GM18867 (cell line): Measurements from ENCODE around the gene BRD9.
"Not testable (repeated sequence)": the region's sequence is repeated elsewhere in the genome, so short reads cannot be mapped to it uniquely, and the experiment has no call there.

Experiments
- ATAC-seq: cut with Tn5 transposase; IDR thresholded peaks from one replicate; pipeline ENCODE4 v1.9.1; 2021; ENCODE audit warnings: mild to moderate bottlenecking, moderate library complexity; ENCODE audit not compliant: unreplicated experiment

Gene BRD9

GRCh38 chr5:923281-923873 lies 30.8 kb upstream of the BRD9 start:
- peak; percentile 74 for ATAC-seq

DNA sequence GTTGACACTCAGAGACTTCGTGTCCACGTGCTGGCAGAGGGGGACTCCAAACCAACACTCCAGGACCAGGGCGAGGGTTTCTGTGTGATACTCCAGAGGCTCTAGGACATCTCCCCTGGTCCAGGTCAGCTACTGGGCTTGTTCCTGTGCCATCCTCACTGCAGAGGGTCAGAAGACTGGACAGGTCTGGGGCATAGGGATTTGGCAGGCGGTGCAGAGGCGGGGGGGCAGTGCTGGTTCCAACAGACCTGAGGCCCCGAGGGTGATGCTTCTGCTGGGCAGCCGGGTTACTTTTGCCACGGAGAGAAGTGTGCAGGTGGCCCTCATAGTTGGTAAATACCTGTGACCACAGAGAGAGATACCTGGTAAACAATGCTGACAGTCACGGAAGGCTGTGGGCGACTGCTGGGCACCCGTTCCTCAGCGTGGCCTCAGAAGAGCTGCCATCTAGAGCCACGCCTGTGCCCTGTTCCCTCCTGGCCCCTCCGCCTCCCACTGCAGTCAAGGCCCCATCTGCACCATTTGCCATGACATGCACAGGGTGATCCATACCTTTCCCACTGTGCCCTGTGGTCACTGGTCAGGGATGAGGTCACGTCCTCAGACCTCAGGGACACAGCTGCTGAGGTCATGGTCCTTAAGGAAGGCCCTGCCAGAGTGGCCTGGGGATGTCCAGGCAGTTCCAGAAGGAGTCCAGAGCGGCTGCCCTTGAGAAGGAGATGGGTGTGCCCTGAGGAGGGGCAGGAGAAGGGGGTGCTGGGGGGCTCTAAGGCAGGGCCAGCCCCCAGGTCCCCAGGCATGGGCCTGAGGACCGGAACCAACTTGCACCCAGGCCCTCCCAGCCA lies 30.1 kb upstream of the BRD9 start:
- ATAC-seq = no peak

- no peak for ATAC-seq
Observed at GRCh38 chr5:921456-922435, 29.1 kb upstream of the BRD9 start.

GRCh38 chr5:920321-920720 lies 27.7 kb upstream of the BRD9 start:
- ATAC-seq = no peak

DNA sequence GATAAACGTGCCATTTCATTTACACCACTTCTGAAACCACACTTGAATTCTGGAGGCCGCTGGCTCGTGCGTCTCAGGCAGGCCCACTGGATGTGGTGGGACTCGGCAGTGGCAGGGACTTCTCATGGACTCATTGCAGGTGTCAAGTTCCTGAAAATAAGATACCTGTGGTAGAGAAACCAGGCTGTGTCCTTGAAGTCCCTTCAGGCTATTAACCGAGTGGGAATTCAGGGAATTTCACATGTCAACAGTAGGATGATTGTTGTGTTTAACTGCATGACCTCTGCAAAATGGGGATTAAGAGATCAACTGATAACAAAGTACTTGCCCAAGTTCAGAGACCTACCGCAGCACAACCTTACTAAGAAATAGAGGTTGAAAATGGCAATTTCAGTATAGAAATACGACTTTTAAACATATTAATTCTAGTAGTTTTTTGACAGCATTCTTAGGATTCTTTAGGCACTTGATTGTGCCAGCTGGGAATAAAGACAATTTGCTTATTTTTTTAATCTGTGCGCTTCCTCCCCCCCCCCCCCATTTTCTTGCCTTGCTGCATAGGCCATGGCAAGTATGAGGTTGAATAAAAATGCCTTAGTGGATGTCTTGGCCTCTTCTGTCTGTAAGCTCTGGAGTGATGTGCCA lies 26.9 kb upstream of the BRD9 start:
- ATAC-seq = no peak

DNA sequence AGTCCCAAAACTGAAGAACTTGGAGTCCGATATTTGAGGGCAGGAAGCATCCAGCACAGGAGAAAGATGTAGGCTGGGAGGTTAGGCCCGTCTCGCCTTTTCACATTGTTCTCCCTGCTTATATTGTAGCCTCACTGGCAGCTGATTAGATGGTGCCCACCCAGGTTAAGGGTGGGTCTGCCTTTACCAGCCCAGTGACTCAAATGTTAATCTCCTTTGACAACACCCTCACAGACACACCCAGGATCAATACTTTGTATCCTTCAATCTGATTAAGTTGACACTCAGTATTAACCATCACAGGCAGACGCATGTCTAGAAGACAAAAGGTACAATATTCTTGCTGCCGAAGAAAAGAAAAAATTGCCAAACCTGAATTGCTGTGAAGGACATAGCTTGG lies 26.1 kb upstream of the BRD9 start:
- not testable (repeated sequence) for ATAC-seq

DNA sequence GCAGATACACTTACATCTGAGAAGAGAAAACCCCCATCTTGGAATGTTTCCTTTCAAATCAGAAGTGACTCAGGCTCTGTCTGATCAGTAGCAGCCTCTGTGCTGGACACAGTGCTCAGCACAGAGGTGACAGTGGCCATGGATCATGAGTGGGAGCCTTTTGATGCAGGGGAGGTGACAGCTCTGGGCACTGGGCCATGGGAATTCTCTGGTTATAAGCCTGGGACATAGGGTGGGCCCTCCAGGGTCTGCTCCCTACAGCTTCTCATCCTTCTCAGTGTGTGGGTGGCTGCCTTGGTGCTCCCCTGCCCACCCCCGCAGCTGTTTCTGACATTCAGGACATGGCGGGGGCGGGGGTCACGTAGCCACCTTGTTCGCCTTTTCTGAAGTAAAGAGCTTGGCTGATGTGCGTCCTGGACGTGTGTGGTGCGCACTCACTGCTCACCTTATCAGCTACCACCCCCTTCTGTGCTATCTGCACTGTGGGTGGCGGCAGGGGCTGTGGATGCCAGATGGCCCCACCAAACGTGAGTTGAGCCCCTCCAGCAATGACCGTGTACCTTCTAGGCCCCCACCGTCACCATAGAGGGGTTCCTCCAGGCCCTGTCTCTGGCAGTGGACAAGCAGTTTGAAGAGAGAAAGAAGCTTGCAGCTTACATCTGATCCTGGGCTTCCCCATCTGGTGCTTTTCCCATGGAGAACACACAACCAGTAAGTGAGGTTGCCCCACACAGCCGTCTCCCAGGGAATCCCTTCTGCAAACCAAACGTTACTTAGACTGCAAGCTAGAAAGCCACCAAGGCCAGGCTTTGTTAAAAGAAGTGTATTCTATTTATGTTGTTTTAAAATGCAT lies 24.1 kb upstream of the BRD9 start:
- no peak for ATAC-seq

- ATAC-seq = no peak
Observed at GRCh38 chr5:915946-916345, 23.3 kb upstream of the BRD9 start.

GRCh38 chr5:915346-915745 lies 22.7 kb upstream of the BRD9 start:
- ATAC-seq = not testable (repeated sequence)

DNA sequence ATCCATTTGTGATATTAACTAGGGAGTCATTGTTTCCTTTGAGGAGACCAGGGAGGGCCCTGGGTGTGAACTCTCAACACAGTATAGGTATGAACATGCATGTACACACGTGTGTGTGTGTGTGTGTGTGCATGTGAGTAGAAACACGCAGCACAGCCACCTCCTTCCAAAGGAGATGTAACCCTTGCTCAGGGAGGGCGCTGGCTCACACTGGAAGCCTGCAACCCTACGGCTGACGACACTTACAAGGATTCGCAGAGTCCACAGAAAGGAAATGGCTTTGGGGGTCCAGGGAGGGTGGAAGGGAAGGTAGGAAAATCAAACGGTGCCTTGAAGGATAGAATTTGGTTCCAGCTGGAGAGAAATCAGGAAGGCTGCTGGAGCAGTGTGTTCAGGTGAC lies 22.0 kb upstream of the BRD9 start:
- ATAC-seq = no peak

GRCh38 chr5:914174-914573 lies 21.6 kb upstream of the BRD9 start:
- no peak for ATAC-seq

- no peak for ATAC-seq
Observed at GRCh38 chr5:912280-913091, 19.9 kb upstream of the BRD9 start.

- ATAC-seq = no peak
Observed at GRCh38 chr5:911601-912000, 19.0 kb upstream of the BRD9 start.

- no peak for ATAC-seq
Observed at GRCh38 chr5:910769-911160, 18.2 kb upstream of the BRD9 start.

- ATAC-seq = no peak
Observed at GRCh38 chr5:909994-910768, 17.6 kb upstream of the BRD9 start.

DNA sequence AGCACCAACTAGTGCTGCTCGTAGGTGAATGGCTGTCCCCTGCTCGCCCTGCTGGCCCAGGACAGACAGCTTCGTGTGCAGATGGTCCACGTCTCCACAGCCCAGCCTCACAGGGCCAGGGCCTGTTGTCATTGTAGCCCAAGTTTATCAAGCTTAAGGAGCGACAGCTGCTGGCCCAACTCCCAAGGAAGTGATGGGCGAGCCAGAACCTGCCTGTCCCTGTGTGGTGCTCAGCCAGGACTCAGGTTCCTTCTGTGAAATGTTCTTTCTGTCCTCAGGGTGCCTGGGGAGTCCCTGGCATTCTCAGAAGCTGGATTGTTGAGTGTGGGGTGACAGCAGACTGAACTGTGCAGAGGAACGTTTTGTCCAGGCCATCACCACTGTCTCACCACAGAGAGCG lies 16.5 kb upstream of the BRD9 start:
- no peak for ATAC-seq

- no peak for ATAC-seq
Observed at GRCh38 chr5:908172-908571, 15.6 kb upstream of the BRD9 start.

DNA sequence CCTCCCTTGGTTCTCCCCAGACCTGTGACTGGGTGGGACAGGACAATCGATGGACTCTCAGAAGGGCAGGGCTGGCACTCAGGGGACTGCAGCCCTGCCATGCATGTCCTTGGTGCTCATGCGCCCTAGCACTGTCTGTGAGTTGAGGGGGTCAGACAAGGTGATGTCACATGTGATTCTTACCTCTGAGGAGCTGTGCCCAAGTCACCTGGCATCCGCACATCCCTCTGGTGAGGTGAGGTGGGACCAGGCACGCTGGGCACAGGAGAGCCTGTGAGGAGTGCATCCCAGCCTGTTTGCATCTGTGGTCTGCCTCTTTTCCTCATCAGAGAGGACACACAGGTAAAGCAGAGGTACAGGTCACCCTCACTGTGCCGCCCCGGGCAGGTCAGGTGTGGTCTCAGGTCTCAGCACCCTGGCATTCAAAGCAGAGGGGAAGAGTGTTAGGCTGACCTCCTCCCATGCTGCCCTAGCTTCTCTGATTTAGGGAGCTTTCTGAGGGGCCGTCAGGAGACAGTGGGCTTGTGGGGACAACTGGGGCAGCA lies 14.8 kb upstream of the BRD9 start:
- no peak for ATAC-seq
